IMR-90 (cell line): ENCODE results near the gene CCDC88C.

ENCODE experiments used
- MXI1 ChIP-seq: IDR thresholded peaks from 2 replicates; pipeline ENCODE4 v1.6.1; 2012; ENCODE audit warnings: low read depth, mild to moderate bottlenecking, low read length, moderate library complexity, borderline replicate concordance
- POLR2A ChIP-seq: IDR thresholded peaks from 2 replicates; pipeline ENCODE4 v1.6.1; 2012; ENCODE audit warnings: mild to moderate bottlenecking, low read depth, low read length
- RCOR1 ChIP-seq: IDR thresholded peaks from 2 replicates; pipeline ENCODE4 v1.6.1; 2012; ENCODE audit warnings: mild to moderate bottlenecking, low read length, improper control_type of control experiment; ENCODE audit not compliant: insufficient replicate concordance
- TF ChIP-seq, protein P1 (sequence below): conservative IDR thresholded peaks from 2 replicates; pipeline ENCODE4 v1.5.1; 2012; ENCODE audit warnings: mild to moderate bottlenecking, low read depth, low read length, improper control_type of control experiment

- no peak for TF ChIP-seq MXI1
- TF ChIP-seq POLR2A = no peak
- no peak for TF ChIP-seq RCOR1
- TF ChIP-seq, protein P1, sequence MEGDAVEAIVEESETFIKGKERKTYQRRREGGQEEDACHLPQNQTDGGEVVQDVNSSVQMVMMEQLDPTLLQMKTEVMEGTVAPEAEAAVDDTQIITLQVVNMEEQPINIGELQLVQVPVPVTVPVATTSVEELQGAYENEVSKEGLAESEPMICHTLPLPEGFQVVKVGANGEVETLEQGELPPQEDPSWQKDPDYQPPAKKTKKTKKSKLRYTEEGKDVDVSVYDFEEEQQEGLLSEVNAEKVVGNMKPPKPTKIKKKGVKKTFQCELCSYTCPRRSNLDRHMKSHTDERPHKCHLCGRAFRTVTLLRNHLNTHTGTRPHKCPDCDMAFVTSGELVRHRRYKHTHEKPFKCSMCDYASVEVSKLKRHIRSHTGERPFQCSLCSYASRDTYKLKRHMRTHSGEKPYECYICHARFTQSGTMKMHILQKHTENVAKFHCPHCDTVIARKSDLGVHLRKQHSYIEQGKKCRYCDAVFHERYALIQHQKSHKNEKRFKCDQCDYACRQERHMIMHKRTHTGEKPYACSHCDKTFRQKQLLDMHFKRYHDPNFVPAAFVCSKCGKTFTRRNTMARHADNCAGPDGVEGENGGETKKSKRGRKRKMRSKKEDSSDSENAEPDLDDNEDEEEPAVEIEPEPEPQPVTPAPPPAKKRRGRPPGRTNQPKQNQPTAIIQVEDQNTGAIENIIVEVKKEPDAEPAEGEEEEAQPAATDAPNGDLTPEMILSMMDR = no peak
Measured at GRCh38 chr14:91341334-91341733, 76.3 kb downstream of the CCDC88C start.
